HG03442 (cell line): ENCODE results near the gene GSS.

Experiments
- ATAC-seq: cut with Tn5 transposase; IDR thresholded peaks from one replicate; pipeline ENCODE4 v1.9.1; 2021; ENCODE audit warnings: mild to moderate bottlenecking, moderate library complexity; ENCODE audit not compliant: unreplicated experiment

Gene GSS

GRCh38 chr20:34947336-34947735, 8.3 kb downstream of the GSS start:
- ATAC-seq: no peak

- ATAC-seq: no peak
Observed at GRCh38 chr20:34946661-34947060, 8.9 kb downstream of the GSS start.

GRCh38 chr20:34945315-34946077, 10.1 kb downstream of the GSS start:
- ATAC-seq: no peak

GRCh38 chr20:34943808-34944567, 11.6 kb downstream of the GSS start:
- no peak for ATAC-seq

GRCh38 chr20:34942301-34942700, 13.3 kb downstream of the GSS start:
- no peak for ATAC-seq

GRCh38 chr20:34941226-34941625, 14.4 kb downstream of the GSS start:
- ATAC-seq: no peak

GRCh38 chr20:34940081-34940481, 15.5 kb downstream of the GSS start:
- ATAC-seq: no peak

GRCh38 chr20:34938466-34939163, 17.0 kb downstream of the GSS start:
- no peak for ATAC-seq

- ATAC-seq: no peak
Observed at GRCh38 chr20:34931771-34932170, 23.8 kb downstream of the GSS start.

- no peak for ATAC-seq
Observed at GRCh38 chr20:34928411-34928810, 27.2 kb downstream of the GSS start.

- no peak for ATAC-seq
Observed at GRCh38 chr20:34927736-34928135, 27.9 kb downstream of the GSS start.

GRCh38 chr20:34926581-34926980, 29.0 kb downstream of the GSS start:
- no peak for ATAC-seq

GRCh38 chr20:34925981-34926380, 29.6 kb downstream of the GSS start:
- no peak for ATAC-seq

GRCh38 chr20:34925341-34925740, 30.3 kb downstream of the GSS start:
- no peak for ATAC-seq

GRCh38 chr20:34923414-34923813, 32.2 kb downstream of the GSS start:
- no peak for ATAC-seq

GRCh38 chr20:34922654-34923381, 32.8 kb downstream of the GSS start:
- no peak for ATAC-seq

- ATAC-seq: no peak
Observed at GRCh38 chr20:34921436-34921835, 34.2 kb downstream of the GSS start.

GRCh38 chr20:34920055-34920454, 35.6 kb downstream of the GSS start:
- no peak for ATAC-seq

GRCh38 chr20:34916774-34917354, 38.7 kb downstream of the GSS start:
- ATAC-seq: no peak

- no peak for ATAC-seq
Observed at GRCh38 chr20:34915749-34916455, 39.7 kb downstream of the GSS start.
